ENCODE results near the gene MAP3K10.

The MAP3K10 gene

DNA sequence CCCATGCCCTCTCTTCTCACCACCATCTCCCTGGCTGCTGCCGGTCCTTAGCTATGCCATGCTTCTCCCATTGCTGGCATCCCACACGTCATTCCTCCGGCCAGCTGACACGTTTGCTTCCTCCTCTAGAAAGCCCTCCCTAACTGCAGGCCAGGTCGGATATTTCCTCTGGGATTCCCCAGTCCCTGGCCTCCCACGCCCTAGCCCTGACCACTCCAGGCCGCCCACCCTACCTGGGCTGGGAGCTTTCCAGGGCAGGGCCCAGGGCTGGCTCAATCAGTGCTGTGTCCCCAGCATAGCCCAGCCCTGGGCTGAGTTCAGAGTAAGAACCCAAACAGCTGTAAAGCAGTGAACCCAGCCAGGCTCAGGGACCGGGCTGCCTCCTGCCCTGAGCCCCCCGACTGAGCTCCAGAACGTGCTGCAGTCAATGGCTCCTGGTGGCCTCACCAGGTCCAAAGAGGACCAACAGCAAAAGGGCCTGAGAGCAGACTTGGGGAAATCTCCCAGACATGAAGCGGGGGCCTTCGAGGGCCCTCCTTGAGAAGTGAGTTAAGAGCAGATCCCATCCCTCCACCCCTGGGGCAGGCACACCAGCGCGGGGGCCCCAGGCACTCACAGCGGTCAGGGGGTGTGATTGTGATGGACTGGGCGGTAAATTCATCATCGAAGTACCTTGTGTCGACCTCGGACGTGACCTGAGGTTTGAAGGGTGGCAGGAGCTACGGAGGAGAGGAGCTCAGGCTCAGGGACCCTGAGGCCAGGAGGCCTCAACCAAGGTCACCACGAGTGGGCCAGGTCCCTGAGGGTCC lies 43.4 kb downstream of the MAP3K10 start:
- no peak for DNase-seq

DNA sequence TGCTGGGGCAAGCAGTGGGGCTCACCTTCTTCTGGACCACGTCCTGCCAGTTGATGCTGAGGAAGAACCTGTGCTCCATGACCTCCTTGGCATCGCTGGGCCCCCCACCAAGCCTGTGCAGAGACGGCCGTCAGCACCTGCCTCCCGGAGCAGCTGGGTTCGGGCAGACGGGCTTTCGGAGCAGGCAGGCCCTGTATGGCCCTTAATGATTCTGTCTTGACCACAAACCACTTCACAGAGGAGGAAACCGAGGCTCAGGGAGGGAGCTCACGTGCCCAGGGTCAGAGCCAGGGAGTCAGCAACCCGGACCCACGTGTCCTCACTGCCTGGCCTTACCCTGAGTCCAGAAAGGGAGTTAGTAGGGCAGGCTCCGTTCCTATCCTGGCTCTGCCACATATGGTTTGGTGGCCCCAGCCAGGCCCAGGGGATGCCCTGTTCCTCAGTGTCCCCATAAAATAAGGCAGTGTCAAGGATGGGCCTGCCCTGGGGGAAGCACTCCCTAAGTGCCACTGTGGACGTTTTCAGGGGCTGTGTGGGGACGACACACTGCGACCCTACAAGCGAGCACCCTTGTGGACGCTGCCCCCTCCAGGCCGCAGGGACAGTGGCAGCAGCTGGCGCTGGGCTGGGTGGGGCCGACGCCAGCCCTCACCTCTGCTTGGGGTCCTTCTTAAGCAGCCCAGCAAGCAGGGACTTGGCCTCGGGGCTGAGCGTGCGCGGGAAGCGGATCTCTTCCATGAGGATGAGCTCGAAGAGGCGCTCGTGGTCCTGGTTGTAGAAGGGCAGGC lies 44.2 kb downstream of the MAP3K10 start:
- no peak for DNase-seq

DNA sequence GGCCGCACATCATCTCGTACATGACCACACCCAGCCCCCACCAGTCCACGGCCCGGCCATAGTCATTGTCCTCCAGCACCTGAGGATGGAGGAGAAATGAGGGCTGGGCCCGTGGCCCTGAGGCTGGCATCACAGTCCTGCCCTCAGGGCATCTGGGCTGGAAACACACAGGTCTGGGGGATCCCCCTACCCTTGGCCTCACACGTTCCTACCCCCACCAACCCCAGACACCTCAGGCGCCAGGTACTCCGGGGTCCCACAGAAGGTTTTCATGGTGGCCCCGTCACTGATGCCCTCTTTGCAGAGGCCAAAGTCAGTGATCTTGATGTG lies 44.8 kb downstream of the MAP3K10 start:
- DNase-seq: no peak

DNA sequence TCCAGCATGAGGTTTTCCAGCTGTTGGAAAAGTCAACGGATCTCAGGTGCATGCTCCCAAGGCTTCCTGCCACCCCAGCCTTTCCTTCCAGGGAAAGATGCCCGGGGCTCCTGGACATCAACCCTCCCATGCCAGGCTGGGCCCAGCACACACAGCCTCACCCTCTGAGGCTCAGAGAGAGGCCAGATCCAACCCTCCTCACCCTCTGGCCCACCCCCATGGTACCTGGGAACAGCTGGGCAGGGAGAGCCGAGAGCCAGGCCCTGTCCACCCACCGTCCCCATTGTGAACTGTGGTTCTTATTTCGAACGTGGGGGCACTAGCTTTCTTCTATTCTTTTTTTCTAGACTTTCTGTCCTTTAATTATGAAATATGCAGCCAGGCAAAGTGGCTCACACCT lies 45.1 kb downstream of the MAP3K10 start:
- DNase-seq: no peak

DNA sequence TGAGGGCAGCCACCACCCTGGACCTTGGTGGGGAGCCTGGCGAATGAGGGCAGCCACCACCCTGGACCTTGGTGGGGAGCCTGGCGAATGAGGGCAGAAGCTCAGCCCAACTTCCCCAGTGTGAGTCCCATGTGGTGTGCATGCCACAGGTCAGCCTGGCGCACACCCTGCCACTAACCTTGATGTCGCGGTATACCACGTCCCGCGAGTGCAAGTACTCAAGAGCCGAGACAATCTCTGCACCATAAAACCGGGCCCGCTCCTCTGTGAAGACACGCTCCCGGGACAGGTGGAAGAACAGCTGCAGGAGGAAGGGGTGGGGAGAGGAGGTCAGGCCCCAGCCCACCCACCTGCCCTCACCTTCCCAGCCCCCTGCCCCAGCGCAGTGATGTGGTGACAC lies 46.6 kb downstream of the MAP3K10 start:
- no peak for DNase-seq

DNA sequence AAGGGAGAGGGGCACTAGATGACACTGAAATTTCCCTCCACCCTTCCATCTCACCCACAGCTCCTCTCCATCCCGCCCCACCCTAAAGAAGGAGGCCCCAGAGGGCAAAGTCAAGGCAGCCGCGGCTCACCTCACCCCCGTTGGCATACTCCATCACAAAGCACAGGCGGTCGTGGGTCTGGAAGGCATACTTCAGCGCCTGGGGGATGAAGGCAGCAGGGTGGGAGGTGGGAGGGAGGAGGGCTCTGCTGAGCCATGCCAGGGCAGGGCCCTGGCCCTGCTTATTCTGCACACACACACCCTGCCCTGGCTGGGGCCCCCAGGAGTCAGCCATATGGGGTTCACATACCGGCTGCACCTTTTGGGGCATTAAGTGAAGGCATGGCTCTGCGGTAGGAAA lies 47.5 kb downstream of the MAP3K10 start:
- no peak for DNase-seq

DNA sequence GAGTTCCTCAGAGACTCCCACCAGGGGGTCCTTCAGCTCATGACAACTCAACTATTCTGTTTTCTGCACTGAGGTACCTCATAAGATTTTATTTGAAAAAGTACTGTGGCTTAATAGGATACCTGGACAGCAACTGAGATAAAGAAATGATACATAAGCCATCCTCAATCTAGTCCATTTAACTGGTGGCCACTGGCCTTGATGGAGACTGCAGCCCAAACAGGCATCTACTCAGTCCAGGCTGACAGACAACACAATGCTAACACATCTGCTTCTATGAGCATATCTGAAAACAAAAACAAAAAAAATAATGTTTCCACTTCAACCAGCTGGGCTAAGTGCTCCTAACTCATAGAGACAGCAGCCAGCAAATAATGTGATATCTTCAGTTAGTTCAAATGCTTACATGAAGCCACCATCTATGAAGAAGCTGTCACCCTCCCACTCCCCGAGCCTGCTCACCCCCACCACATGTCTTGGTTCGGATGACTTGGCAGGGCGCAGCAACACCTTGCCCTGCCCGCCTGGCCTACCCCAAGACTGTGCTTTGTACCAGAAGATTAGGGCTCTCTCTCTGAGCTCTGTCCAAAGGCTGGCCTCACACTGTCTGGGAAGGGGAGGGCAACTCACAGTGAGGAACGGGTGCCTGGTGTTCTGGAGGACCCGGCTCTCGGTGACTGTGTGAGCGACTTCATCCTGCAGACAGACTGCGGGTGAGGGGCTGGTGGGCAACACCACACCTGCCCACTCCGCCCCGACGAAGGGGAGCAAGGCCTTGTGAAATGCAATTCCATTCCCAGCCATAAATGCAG lies 48.4 kb downstream of the MAP3K10 start:
- DNase-seq: no peak

DNA sequence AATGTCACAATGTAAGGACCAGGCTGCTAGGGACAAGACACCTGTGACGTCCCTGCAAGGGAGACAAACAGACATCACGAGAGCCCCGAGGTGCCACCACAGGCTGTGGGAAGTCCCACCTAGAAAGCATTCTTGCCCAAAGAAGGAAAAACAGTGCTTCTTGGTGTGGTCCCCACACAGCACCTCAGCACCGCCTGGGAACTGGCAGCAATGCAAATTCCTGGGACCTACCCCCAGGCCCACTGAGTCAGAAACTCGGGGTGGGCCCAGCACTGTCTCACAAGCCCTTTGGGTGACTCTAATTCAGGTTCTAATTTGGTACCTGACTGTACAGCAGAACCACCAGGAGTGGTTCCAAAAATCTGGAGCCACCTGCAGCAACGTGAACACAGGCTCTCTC lies 49.1 kb downstream of the MAP3K10 start:
- no peak for DNase-seq

DNA sequence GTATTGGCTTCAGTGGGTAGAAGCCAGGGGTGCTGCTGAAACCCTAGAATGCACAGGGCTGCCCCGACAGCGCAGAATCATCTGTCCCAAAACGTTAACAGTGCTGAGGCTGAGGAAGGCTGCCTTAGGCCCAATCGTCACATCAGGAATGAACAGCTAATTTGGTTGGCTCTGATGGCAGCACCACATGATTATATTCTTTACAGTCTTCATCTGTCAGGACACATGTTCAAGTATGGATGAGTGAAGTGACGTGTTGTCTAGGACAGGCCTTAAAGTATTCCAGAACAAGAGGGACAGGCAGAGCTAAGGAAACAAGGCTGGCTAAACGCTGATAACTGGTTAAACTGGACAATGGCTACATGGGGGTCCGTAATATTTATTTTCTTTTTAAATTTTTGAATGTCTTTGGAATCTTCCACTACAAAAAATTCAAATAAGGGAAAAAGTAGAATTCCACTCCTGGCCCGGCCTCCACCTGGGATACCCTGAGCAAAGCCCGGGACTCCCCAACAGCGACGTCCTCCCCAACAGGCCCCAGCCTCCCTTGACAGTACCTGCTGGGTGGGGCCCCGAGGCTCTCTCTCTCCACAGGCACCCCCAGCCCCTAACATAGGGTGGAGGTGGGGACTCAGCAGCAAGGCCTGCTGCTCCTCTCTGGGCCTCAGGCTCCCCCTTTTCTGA lies 50.0 kb downstream of the MAP3K10 start:
- no peak for DNase-seq

DNA sequence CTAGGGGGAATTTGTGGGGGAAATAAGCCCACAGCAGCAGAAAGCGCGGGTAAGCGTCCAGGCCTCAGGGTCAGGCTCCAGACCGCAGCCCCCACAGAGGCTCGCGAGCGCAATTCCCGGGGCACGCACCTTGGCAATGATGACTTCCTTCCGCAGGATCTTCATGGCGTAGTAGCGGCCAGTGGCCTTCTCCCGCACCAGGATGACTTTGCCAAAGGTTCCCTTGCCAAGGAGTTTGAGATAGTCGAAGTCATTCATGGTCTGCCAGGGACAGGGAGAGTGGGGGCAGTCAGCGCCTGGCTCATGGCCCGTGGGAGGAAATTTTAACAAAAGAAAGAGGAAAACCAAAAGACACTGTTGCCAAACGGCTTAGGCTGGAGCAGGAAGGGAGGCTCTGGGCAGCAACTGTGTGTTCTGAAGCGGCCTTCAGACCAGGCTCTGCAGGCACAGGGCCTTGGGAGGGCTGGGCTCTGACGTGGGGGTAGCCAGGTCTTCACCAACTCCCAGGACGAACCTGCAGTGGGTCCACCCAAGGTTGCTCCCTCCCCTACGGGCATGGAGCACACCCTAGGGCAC lies 50.7 kb downstream of the MAP3K10 start:
- DNase-seq: no peak

DNA sequence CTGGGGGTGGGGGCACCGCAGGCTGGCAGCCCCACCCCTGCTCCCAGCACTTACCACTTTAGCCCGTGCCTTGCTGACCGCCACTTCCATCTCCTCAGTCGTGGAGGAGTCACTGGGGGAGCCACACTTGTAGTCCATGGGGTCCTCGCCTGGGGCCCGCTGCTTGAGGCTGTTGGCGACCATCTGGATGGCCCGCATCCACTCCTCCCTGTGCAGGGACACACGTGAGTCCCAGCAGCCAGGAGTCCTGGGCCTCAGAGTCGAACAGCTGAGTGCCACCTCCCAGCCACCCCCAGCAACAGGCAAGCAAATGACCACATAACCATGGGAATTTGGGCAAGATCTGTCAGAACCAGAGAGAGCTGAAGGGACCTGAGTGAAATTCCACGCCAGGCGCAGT lies 51.3 kb downstream of the MAP3K10 start:
- no peak for DNase-seq

DNA sequence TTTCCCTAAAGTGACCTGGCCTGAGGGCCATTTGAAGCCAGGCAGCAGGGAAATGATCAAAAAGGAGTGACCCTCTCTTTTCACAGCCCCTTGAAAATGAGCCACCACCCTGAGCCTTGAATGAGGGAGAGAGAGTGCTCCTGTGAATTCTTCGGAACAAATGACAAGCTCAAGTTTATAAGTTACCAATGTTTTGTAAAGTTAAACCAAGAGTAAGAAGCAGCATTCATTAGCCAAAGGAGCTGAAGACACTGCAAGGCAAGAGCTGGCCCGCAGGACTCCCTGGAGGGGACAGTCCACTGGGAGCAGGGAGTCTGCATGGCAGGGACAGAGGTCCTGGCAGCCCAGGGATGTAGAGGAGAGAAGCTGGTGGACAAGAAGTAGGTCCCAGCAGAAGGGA lies 52.0 kb downstream of the MAP3K10 start:
- no peak for DNase-seq

DNA sequence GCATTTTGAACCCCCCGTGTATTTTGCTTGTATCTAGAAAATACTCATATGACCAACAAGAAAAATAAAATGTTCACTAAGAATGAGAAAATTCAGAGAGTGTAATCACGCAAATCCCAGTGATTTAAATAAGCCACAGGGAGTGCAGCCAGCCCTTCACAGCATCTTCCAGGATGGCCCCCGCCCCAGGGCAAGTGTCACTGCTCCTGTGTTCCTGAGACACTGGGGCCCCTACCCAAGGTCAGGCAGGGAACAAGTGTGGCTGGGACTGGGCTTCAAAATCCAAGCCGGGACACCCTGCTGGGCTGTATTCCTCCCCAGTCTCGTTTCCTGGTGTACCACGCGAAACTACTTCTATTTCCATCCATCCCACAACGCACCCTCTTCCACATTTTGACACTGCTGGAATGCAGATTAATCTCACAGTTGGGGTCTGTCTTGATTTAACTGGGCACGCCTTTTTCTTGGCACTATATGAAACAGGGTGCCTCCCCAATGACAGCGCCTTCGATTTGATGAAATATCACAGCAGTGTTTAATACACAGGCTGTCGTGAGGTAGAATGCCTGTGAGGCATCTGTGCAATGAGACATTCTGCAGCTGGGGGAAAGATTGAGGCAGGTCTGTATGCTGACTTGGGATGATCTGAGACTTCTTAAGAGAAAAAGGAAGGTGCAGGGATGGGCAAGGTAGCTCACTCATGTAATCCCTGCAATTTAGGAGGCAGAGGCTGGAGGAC lies 53.5 kb downstream of the MAP3K10 start:
- DNase-seq: no peak

DNA sequence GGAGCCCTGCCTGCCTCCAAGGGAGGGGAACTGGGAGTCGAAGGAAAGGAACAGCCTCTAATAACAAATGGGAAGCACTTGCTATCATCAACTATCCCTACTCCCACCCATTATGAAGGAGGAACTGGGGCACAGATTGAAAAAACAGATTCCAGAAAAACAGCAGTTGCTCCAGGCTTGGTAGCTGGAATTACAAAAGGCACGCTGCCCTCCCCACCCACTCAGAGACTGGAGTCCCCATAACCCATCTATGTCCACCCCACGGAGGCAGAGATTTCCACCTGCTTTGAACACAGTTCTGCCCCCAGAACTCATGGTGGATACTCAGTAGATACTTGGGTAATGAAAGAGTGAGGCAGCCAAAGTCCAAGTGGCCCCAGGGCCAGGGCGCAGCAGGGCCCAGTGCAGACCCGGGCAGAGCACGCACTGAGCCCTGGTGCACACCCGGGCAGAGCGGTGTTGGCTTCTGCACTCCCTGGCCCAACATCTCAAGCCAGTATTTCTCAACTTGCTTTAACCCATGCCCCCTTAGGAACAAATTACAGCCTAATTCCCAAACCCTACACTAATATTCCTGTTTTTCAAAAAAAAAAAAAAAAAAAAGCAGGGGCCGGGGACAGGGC lies 54.4 kb downstream of the MAP3K10 start:
- DNase-seq: no peak

DNA sequence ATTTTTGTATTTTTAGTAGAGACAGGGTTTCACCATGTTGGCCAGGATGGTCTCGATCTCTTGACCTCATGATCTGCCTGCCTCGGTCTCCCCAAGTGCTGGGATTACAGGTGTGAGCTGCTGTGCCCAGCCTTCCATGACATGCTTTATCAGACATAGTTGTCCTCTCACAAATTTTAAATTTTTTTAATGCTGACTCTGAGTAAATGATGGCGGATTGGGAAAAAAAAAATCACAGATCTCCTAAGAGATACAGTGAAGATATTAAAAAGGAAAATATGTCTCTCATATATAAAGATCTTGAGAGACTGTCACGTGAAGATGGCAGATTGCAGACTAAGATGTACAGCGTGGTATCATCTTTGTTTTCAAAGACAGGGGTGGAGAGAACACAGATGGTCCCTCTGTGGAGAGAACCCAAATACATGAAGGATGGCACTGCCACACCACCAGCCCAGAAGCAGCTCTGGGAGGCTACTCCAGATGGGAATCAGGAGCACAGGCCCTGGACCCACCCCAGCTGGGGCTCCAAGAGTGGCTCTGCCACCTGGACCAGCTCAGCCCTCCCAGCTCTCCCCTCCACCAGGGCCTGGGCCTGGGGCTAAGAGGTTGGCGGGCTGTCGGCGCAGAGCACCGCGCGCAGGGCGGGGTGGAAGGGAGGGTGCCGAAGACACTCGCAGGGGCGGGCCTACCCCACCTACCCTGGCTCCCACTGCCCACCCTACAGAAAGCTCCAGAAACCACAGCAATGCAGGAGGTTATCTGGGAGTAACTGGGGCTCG lies 55.3 kb downstream of the MAP3K10 start:
- no peak for DNase-seq

DNA sequence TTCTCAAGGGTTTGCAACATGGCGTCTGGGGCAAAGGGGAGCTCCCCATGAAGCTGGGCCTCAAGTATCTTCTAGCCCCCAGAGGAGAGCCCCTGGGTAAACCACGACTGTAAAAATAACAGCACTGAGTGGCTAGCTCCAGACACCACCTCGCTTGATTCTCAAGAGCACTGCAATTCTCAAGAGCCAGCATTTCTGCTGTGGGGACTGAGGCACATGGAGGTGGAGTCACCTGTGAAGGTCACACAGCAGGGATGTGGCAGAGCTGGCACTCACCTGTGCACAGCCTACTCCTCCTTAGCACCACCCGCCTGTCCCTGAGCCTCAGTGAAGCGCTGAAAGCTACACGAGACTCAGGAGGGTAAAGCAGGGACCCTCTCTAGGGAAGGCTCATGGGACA lies 56.0 kb downstream of the MAP3K10 start:
- no peak for DNase-seq

DNA sequence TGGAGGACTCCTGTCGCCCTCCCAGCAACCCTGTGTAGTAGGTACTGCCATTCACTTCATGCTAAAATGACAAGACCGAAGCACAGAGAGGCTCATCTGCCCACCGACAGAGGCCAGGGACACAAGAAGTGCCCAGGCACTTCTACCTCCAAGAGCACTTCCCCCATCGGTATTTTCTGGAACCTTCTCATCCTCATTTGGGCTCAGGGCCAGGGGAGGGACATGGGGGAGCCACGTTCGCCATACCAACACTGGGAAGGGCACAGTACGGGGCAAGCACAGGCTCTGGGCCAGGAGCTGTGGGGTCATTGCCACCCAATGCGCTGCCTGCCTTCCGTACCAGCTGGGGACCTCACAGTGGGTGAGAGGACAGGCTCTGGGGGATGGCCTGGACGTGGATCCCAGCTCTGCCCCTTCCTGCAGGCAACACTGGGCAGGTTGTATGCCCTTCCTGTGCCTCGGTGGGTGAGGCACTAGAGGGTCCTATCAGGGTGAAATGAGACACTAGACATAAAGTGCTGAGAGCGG lies 56.6 kb downstream of the MAP3K10 start:
- DNase-seq: no peak

DNA sequence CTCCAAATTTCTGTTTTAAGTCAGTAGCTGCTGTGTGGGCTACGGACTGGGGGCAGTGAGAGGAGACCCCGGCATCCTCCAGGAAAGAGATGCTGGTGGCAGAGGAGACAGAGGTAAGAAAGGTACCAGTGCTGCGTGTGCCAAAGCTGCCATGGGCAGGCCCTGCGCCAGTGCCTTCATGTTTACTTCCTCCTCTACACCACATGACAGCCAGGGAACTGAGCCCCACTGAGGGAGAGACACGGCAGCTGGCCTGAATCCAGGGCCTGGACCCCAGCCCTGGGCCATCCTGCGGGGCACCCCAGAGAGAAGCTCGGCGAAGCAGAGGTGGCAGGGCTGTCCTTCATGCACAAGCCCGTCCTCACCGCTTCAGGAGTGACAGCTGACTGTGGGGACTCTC lies 58.0 kb downstream of the MAP3K10 start:
- DNase-seq: no peak

DNA sequence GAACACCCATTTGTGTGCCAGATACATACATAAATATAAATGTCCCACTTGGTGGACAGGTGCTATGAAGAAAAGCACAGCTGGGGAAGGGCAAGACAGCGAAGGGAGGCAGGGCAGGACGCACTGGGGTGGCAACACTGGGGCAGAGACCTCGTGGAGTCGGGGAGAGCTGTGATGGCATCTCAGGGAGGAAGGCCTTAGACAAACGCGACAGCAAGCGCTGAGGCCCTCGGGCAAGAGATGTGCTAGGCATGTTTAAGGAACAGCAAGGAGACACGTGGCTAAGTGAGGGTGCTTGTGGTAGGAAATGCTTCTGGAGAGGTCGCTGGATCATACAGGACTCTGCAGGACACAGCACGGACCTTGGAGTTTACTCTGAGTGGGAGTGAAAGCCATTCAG lies 58.6 kb downstream of the MAP3K10 start:
- no peak for DNase-seq

DNA sequence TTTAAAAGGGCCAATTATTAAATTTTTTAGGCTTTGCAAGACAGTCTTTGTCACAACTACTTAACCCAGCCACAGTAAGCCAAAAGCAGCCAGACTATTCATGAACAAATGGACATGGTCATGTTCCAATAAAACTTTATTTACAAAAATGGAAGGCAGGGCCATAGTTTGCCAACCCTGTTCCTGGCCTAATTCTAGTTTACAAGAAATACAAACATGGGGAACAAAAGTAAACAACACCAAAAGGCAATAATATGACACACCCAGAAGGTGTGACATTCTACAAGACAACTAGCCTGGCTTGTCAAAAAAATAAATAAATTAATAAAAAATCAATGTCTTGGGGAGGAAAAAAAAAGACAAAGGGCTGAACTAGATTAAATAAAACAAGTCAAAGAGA lies 60.0 kb downstream of the MAP3K10 start:
- no peak for DNase-seq

Measured in stimulated activated naive CD4-positive, alpha-beta T cell (primary cell).